GM23338 (cell line): ENCODE data around the gene GRIK4. TPM values are rescaled to one million over a fixed set of nuclear protein-coding genes. Genes with fewer than 3 reads are reported as not detected.
"Not testable (repeated sequence)": the region's sequence is repeated elsewhere in the genome, so short reads cannot be mapped to it uniquely, and the experiment has no call there.

ENCODE experiments used
- ATAC-seq: fragments of 200-7000 bp; cut with Tn5 transposase; 3 replicates; pipeline ENCODE4 v1.9.1; 2020
- DNase-seq: peaks from one replicate; pipeline ENCODE4 v3.0.0-alpha.2; 2015; ENCODE audit warnings: low spot score
- H2AFZ ChIP-seq: fragments of 200-600 bp; sonication (generic); 2 replicates; pipeline ENCODE4 v1.8.0; 2016; ENCODE audit warnings: antibody characterized with exemption, mild to moderate bottlenecking, moderate library complexity
- H3F3A ChIP-seq: fragments of 200-600 bp; sonication (generic); replicated peaks from 2 replicates; pipeline ENCODE4 v1.8.0; 2017; ENCODE audit warnings: antibody characterized with exemption, mixed run types, low read depth
- H3K27ac ChIP-seq: fragments of 200-600 bp; sonication (generic); 2 replicates; pipeline ENCODE4 v1.6.1; 2016; ENCODE audit warnings: low read depth
- H3K27me3 ChIP-seq: fragments of 200-600 bp; sonication (generic); 2 replicates; pipeline ENCODE4 v1.8.0; 2016; ENCODE audit warnings: mild to moderate bottlenecking, mixed run types, moderate library complexity; ENCODE audit not compliant: insufficient read depth
- H3K36me3 ChIP-seq: fragments of 200-600 bp; sonication (generic); 2 replicates; pipeline ENCODE4 v1.8.0; 2016; ENCODE audit warnings: mild to moderate bottlenecking; ENCODE audit not compliant: insufficient read depth
- H3K4me1 ChIP-seq: fragments of 200-600 bp; sonication (generic); 2 replicates; pipeline ENCODE4 v1.8.0; 2016; ENCODE audit warnings: mild to moderate bottlenecking, moderate library complexity; ENCODE audit not compliant: insufficient read depth
- H3K4me2 ChIP-seq: fragments of 200-600 bp; sonication (generic); 2 replicates; pipeline ENCODE4 v1.7.1; 2017; ENCODE audit warnings: mixed run types
- H3K4me3 ChIP-seq: fragments of 200-600 bp; sonication (generic); 2 replicates; pipeline ENCODE4 v1.6.1; 2016; ENCODE audit warnings: mixed run types
- H3K79me2 ChIP-seq: fragments of 200-600 bp; sonication (generic); replicated peaks from 2 replicates; pipeline ENCODE4 v1.8.0; 2017; ENCODE audit warnings: mild to moderate bottlenecking; ENCODE audit not compliant: insufficient read depth
- H3K9me2 ChIP-seq: fragments of 200-600 bp; sonication (generic); 2 replicates; pipeline ENCODE4 v1.8.0; 2017; ENCODE audit not compliant: insufficient read depth
- H4K20me1 ChIP-seq: fragments of 200-600 bp; sonication (generic); replicated peaks from 2 replicates; pipeline ENCODE4 v1.8.0; 2017; ENCODE audit warnings: mild to moderate bottlenecking; ENCODE audit not compliant: insufficient read depth
- H3K27ac Mint-ChIP-seq: 2 replicates; pipeline ENCODE4 v1.8.0; 2020; ENCODE audit warnings: inconsistent platforms, mild to moderate bottlenecking, moderate library complexity, mixed read lengths
- H3K27me3 Mint-ChIP-seq: 3 replicates; pipeline ENCODE4 v1.8.0; 2022; ENCODE audit warnings: low read depth, mild to moderate bottlenecking, moderate library complexity, mixed read lengths, inconsistent platforms; ENCODE audit not compliant: insufficient read depth, poor library complexity
- H3K36me3 Mint-ChIP-seq: 3 replicates; pipeline ENCODE4 v1.8.0; 2021; ENCODE audit warnings: low read depth, mild to moderate bottlenecking, inconsistent platforms, moderate library complexity, mixed read lengths
- H3K4me1 Mint-ChIP-seq: 3 replicates; pipeline ENCODE4 v1.8.0; 2020; ENCODE audit warnings: mild to moderate bottlenecking, inconsistent platforms, mixed read lengths
- H3K4me3 Mint-ChIP-seq: 3 replicates; pipeline ENCODE4 v1.8.0; 2021; ENCODE audit warnings: moderate library complexity, mild to moderate bottlenecking, inconsistent platforms, mixed read lengths
- H3K9me3 Mint-ChIP-seq: 3 replicates; pipeline ENCODE4 v1.8.0; 2020; ENCODE audit warnings: moderate library complexity, mild to moderate bottlenecking, inconsistent platforms, mixed read lengths
- CREB1 ChIP-seq: fragments of 250-450 bp; sonication (Bioruptor Pico); IDR thresholded peaks from 2 replicates; pipeline ENCODE4 v1.5.0; 2020; ENCODE audit warnings: low read depth, mild to moderate bottlenecking, moderate library complexity
- ETS1 ChIP-seq: IDR thresholded peaks from 2 replicates; pipeline ENCODE4 v1.6.1; 2016; ENCODE audit warnings: antibody characterized with exemption
- EZH2 ChIP-seq: fragments of 200-600 bp; sonication (generic); IDR thresholded peaks from one replicate; pipeline ENCODE4 v1.8.0; 2017; ENCODE audit warnings: antibody characterized with exemption, mild to moderate bottlenecking, low read depth; ENCODE audit not compliant: unreplicated experiment
- JUNB ChIP-seq: IDR thresholded peaks from one replicate; pipeline ENCODE4 v1.6.1; 2016; ENCODE audit warnings: antibody characterized with exemption; ENCODE audit not compliant: unreplicated experiment
- NANOG ChIP-seq: IDR thresholded peaks from 2 replicates; pipeline ENCODE4 v1.6.1; 2016; ENCODE audit warnings: antibody characterized with exemption, borderline replicate concordance
- POLR2AphosphoS5 ChIP-seq: IDR thresholded peaks from 2 replicates; pipeline ENCODE4 v1.6.1; 2016; ENCODE audit warnings: antibody characterized with exemption, low read depth
- STAT1 ChIP-seq: IDR thresholded peaks from one replicate; pipeline ENCODE4 v1.6.1; 2016; ENCODE audit warnings: antibody characterized with exemption; ENCODE audit not compliant: unreplicated experiment
- ZNF114 ChIP-seq: fragments of 250-450 bp; sonication (Bioruptor Pico); IDR thresholded peaks from 2 replicates; pipeline ENCODE4 v1.5.0; 2020; ENCODE audit warnings: mild to moderate bottlenecking, moderate library complexity
- ZNF331 ChIP-seq: fragments of 250-450 bp; sonication (Bioruptor Pico); IDR thresholded peaks from 2 replicates; pipeline ENCODE4 v1.5.0; 2020; ENCODE audit warnings: low read depth, mild to moderate bottlenecking, moderate library complexity
- ZNF462 ChIP-seq: fragments of 250-450 bp; sonication (Bioruptor Pico); IDR thresholded peaks from 2 replicates; pipeline ENCODE4 v1.5.0; 2020; ENCODE audit warnings: mild to moderate bottlenecking, moderate library complexity
- polyA plus RNA-seq: library from polyadenylated mRNA; unstranded; fragments of >200 nt; fragmentation: Nextera tagmentation; extraction: Ambion mirVana; gene quantifications from 2 replicates; pipeline ENCODE4 v1.2.1, GENCODE V29; 2016
- total RNA-seq: library from RNA; depleted of rRNA; stranded (reverse); fragments of >200 nt; shearing (Covaris generic); gene quantifications from 2 replicates; pipeline ENCODE4 v1.2.3, GENCODE V29; 2014
- TF ChIP-seq, protein P1 (sequence below): IDR thresholded peaks from one replicate; pipeline ENCODE4 v1.6.1; 2018; ENCODE audit warnings: antibody characterized with exemption; ENCODE audit not compliant: unreplicated experiment
- TF ChIP-seq, protein P2 (sequence below), 2 experiments: fragments of 200-600 bp in 1 of 2; sonication (generic) in 1 of 2; conservative IDR thresholded peaks; 2 replicates each; pipeline versions ENCODE4 v1.5.1 to v1.6.1; 2016 to 2017; ENCODE audit warnings: antibody characterized with exemption in 2 of 2, low read depth in 2 of 2, mild to moderate bottlenecking in 2 of 2, moderate library complexity in 1 of 2

GRIK4 gene
- total and polyA plus RNA-seq, 2 experiments from 2014 or later, result 0.63 to 2.2 TPM

DNA sequence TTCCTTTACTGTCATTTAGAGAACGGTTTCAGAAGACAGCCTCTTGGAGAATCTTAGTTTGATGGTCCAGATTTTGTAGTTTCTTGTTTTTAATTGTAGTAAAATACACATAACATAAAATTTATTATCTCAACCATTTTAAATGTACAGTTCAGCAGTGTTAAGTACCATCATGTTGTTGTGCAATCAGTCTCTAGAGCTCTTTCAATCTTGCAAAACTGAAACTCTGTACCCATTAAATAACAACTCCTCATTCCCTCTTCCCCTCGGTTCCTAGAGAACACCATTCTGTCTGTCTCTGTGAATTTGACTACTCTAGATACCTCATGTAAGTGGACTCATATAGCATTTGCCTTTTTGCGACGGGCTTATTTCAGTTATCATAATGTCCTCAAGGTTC is 69.8 kb downstream of the GRIK4 start:
- TF ChIP-seq, protein P1, sequence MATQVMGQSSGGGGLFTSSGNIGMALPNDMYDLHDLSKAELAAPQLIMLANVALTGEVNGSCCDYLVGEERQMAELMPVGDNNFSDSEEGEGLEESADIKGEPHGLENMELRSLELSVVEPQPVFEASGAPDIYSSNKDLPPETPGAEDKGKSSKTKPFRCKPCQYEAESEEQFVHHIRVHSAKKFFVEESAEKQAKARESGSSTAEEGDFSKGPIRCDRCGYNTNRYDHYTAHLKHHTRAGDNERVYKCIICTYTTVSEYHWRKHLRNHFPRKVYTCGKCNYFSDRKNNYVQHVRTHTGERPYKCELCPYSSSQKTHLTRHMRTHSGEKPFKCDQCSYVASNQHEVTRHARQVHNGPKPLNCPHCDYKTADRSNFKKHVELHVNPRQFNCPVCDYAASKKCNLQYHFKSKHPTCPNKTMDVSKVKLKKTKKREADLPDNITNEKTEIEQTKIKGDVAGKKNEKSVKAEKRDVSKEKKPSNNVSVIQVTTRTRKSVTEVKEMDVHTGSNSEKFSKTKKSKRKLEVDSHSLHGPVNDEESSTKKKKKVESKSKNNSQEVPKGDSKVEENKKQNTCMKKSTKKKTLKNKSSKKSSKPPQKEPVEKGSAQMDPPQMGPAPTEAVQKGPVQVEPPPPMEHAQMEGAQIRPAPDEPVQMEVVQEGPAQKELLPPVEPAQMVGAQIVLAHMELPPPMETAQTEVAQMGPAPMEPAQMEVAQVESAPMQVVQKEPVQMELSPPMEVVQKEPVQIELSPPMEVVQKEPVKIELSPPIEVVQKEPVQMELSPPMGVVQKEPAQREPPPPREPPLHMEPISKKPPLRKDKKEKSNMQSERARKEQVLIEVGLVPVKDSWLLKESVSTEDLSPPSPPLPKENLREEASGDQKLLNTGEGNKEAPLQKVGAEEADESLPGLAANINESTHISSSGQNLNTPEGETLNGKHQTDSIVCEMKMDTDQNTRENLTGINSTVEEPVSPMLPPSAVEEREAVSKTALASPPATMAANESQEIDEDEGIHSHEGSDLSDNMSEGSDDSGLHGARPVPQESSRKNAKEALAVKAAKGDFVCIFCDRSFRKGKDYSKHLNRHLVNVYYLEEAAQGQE, result no peak
- TF ChIP-seq ETS1, result no peak
- no peak for TF ChIP-seq JUNB
- TF ChIP-seq EZH2, result no peak
- TF ChIP-seq ZNF114, result no peak
- TF ChIP-seq NANOG, result no peak
- TF ChIP-seq CREB1 (CRISPR knock-in tag), result no peak
- TF ChIP-seq POLR2AphosphoS5, result no peak
- TF ChIP-seq, protein P2, sequence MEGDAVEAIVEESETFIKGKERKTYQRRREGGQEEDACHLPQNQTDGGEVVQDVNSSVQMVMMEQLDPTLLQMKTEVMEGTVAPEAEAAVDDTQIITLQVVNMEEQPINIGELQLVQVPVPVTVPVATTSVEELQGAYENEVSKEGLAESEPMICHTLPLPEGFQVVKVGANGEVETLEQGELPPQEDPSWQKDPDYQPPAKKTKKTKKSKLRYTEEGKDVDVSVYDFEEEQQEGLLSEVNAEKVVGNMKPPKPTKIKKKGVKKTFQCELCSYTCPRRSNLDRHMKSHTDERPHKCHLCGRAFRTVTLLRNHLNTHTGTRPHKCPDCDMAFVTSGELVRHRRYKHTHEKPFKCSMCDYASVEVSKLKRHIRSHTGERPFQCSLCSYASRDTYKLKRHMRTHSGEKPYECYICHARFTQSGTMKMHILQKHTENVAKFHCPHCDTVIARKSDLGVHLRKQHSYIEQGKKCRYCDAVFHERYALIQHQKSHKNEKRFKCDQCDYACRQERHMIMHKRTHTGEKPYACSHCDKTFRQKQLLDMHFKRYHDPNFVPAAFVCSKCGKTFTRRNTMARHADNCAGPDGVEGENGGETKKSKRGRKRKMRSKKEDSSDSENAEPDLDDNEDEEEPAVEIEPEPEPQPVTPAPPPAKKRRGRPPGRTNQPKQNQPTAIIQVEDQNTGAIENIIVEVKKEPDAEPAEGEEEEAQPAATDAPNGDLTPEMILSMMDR (conservative IDR thresholded peaks at IDR 0.05; ENCODE audit: low read depth in 2 of 2), result no peak
- no peak for TF ChIP-seq STAT1
- no peak for TF ChIP-seq ZNF462
- no peak for TF ChIP-seq ZNF331
- Mint-ChIP-seq H3K27ac (no peak overlapping the region), H3K4me1 (peaks cover 11% of the 10 kb centered on the region), H3K36me3 (peaks cover 7% of the 10 kb centered on the region; the same call in 2 of the 3 replicates), H3K4me3 (no peak overlapping the region), H3K9me3 (peaks cover 16% of the 10 kb centered on the region), H3K27me3 (peaks cover 9% of the 10 kb centered on the region)
- Histone ChIP-seq H3F3A (no peaks in the 10 kb centered on the region), H3K4me3 (no peak overlapping the region), H3K36me3 (no peaks in the 10 kb centered on the region), H3K4me1 (peaks cover 7% of the 10 kb centered on the region; the same call in 1 of the 2 replicates), H3K27me3 (no peaks in the 10 kb centered on the region), H3K9me2 (no peaks in the 10 kb centered on the region), H2AFZ (no peak overlapping the region), H3K27ac (no peak overlapping the region), H4K20me1 (no peaks in the 10 kb centered on the region), H3K79me2 (no peaks in the 10 kb centered on the region), H3K4me2 (no peak overlapping the region)
- DNase-seq, result no peak
- ATAC-seq, result no peak

DNA sequence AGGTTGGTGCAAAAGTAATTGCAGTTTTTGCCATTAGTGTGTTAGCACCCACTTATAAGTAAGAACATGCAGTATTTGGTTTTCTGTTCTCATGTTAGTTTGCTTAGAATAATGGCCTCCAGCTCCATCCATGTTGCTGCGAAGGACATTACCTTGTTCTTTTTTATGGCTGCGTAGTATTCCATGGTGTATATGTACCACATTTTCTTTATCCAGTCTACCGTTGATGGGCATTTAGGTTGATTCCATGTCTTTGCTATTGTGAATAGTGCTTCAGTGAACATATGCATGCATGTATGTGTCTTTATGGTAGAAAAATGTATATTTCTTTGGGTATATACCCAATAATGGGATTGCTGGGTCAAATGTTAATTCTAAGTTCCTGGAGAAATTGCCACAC is 71.0 kb downstream of the GRIK4 start:
- not testable (repeated sequence) for H3K4me2 ChIP-seq, H3K4me3 Mint-ChIP-seq, H3K27ac Mint-ChIP-seq, H2AFZ ChIP-seq, H3K27me3 ChIP-seq, H3K36me3 ChIP-seq, H4K20me1 ChIP-seq, H3K4me1 ChIP-seq, ATAC-seq, H3K36me3 Mint-ChIP-seq, H3K4me3 ChIP-seq, H3K4me1 Mint-ChIP-seq, H3K27me3 Mint-ChIP-seq, H3F3A ChIP-seq, DNase-seq, H3K9me2 ChIP-seq, H3K27ac ChIP-seq, H3K79me2 ChIP-seq
- H3K9me3 Mint-ChIP-seq, result peaks cover 16% of the 10 kb centered on the region
